Adipocyte (in vitro differentiated cells): ENCODE measurements around the gene RASEF.

Source experiments
- DNase-seq: peaks from one replicate; pipeline ENCODE4 v3.0.0-alpha.2; 2015; ENCODE audit warnings: low read depth
- H3K27me3 ChIP-seq: replicated peaks from 2 replicates; pipeline ENCODE4 v1.7.0; 2013; ENCODE audit warnings: mild to moderate bottlenecking, low read length, moderate library complexity; ENCODE audit not compliant: control insufficient read depth, insufficient read depth
- H3K36me3 ChIP-seq: 2 replicates; pipeline ENCODE4 v1.7.0; 2013; ENCODE audit warnings: low read length, mild to moderate bottlenecking, moderate library complexity; ENCODE audit not compliant: control insufficient read depth, insufficient read depth, severe bottlenecking
- H3K4me1 ChIP-seq: 2 replicates; pipeline ENCODE4 v1.7.0; 2013; ENCODE audit warnings: mild to moderate bottlenecking, low read length, moderate library complexity; ENCODE audit not compliant: control insufficient read depth, insufficient read depth
- H3K4me3 ChIP-seq: 2 replicates; pipeline ENCODE4 v1.7.0; 2013; ENCODE audit warnings: mild to moderate bottlenecking, low read length, moderate library complexity
- H3K9ac ChIP-seq: 2 replicates; pipeline ENCODE4 v1.7.0; 2013; ENCODE audit warnings: mild to moderate bottlenecking, low read length, moderate library complexity
- H3K9me3 ChIP-seq: 2 replicates; pipeline ENCODE4 v1.7.0; 2013; ENCODE audit warnings: mild to moderate bottlenecking, low read length, moderate library complexity; ENCODE audit not compliant: control insufficient read depth

Gene RASEF

GRCh38 chr9:82993856-82994605 lies 68.9 kb downstream of the RASEF start:
- no peaks in the 10 kb centered on the region for H3K27me3 ChIP-seq

GRCh38 chr9:82991671-82992070 lies 71.3 kb downstream of the RASEF start:
- no peaks in the 10 kb centered on the region for H3K36me3 ChIP-seq
- H3K27me3 ChIP-seq = no peaks in the 10 kb centered on the region
- no peaks in the 10 kb centered on the region for H3K4me1 ChIP-seq
- H3K9ac ChIP-seq = no peak overlapping the region
- H3K9me3 ChIP-seq = no peaks in the 10 kb centered on the region
- no peak for DNase-seq
- H3K4me3 ChIP-seq = no peak overlapping the region

More at GRCh38 chr9:82993856-82994605, 68.9 kb downstream of the RASEF start:
- no peaks in the 10 kb centered on the region for H3K9me3 ChIP-seq
- no peak overlapping the region for H3K4me3 ChIP-seq
- no peaks in the 10 kb centered on the region for H3K36me3 ChIP-seq
- DNase-seq = no peak
- no peak overlapping the region for H3K9ac ChIP-seq
- no peaks in the 10 kb centered on the region for H3K4me1 ChIP-seq

DNA sequence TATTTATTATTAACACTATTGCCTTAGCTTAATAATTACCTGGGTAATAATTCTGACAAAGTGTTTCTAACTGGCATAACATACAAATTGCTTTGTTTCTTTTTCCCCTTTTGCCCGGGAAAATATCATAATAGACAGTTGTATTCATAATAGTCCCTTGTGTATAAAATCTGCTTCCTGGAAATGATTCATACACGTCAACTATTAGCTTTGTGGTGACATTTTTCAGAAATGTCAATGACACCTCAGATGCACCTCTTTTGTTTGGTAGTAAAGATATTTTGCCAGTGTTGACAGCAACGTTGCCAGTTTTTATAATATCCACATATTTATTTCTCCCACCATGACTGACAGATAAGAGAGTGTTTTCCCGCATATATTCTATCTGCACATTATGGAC lies 73.0 kb downstream of the RASEF start:
- DNase-seq = no peak
- Histone ChIP-seq H3K4me3 (no peak overlapping the region), H3K36me3 (no peaks in the 10 kb centered on the region), H3K9ac (no peak overlapping the region), H3K9me3 (no peaks in the 10 kb centered on the region), H3K27me3 (no peaks in the 10 kb centered on the region), H3K4me1 (no peaks in the 10 kb centered on the region)

DNA sequence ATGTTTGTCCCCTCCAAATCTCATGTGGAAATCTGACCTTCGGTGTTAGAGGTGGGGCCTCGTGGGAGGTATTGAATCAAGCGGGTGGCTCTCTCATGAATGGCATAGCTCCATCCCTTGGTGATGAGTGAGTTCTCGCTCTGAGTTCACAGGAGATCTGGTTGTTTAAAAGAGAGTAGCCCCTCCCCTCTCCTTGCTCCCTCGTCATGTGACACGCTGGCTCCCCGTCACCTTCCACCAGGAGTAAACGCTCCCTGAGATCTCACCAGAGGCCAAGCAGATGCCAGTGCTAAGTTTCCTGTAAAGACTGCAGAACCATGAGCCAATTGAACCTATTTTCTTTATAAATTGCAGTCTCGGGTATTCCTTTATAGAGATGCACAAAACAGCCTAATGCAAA lies 74.5 kb downstream of the RASEF start:
- Histone ChIP-seq H3K4me1 (no peaks in the 10 kb centered on the region), H3K9ac (no peak overlapping the region), H3K4me3 (no peak overlapping the region), H3K27me3 (no peaks in the 10 kb centered on the region), H3K36me3 (no peaks in the 10 kb centered on the region), H3K9me3 (no peaks in the 10 kb centered on the region)
- DNase-seq = no peak

DNA sequence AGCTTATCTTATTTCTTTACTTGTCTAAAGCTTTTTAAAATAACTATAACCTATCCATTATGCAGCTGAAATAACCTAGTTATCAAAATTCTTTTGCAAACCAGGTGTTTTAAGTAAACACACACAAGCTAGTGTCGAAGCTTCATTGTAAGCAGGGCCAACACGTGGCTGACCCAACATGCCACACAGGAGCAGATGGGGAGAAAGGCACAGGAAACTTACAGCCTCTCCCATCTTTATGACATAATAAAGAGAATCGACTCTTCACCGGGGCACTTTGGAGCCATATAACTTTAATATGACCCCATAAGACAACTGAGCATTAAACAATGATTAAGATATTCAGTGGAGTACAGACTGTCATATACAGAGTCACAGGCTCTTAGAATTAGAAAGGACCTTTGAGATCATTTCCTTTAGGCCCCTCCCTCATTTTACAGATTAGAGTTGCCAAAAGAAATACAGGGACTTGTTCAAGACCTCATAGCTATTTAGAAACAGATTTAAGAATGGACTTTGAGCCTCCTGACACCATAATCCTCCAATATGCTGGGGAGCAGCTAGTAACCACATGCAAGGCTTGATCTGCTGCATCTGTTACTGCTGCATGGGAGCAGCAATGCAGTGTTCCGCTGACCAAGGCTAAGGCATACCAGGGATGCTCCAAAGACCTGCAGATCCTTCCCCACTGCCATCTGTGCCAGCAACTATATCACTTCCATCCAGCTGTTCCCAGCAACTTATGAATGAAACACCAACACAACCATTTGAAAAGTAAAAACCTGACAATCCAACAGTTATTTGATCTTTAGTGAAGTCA lies 75.4 kb downstream of the RASEF start:
- H3K4me3 ChIP-seq = no peak overlapping the region
- no peaks in the 10 kb centered on the region for H3K9me3 ChIP-seq
- H3K36me3 ChIP-seq = no peaks in the 10 kb centered on the region
- H3K4me1 ChIP-seq = no peaks in the 10 kb centered on the region
- no peak for DNase-seq
- no peak overlapping the region for H3K9ac ChIP-seq
- no peaks in the 10 kb centered on the region for H3K27me3 ChIP-seq

- Histone ChIP-seq H3K9me3 (peaks cover 6% of the 10 kb centered on the region), H3K36me3 (no peaks in the 10 kb centered on the region), H3K4me3 (no peak overlapping the region), H3K9ac (no peak overlapping the region), H3K27me3 (no peaks in the 10 kb centered on the region), H3K4me1 (no peaks in the 10 kb centered on the region)
- DNase-seq = no peak
Observed at GRCh38 chr9:82981552-82981951, 81.4 kb downstream of the RASEF start.

GRCh38 chr9:82975176-82975575 lies 87.8 kb downstream of the RASEF start:
- Histone ChIP-seq H3K9me3 (peaks cover 6% of the 10 kb centered on the region), H3K9ac (no peak overlapping the region), H3K4me1 (no peaks in the 10 kb centered on the region), H3K27me3 (no peaks in the 10 kb centered on the region), H3K36me3 (no peaks in the 10 kb centered on the region), H3K4me3 (no peak overlapping the region)
- no peak for DNase-seq

DNA sequence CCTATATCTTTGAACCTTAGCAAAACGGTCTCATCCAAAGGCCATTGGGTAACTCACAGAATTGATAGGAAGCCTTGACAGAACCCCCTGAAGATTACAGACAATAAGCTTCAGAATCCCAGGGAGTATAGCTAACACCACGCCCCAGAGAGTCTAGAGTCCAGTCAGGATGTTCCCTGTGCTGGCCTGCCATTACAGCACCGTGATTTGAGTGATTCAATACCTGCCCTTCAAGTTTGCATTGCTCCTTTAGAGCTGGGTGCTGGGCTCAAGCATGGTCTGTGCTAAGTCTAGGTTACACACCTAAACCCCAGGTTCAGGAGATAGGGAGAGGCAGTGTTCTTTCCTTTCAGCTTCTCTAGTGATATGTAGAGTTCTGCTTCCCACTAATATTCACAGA lies 90.5 kb downstream of the RASEF start:
- H3K4me1 ChIP-seq = no peaks in the 10 kb centered on the region
- peaks cover 6% of the 10 kb centered on the region for H3K9me3 ChIP-seq
- no peaks in the 10 kb centered on the region for H3K36me3 ChIP-seq
- no peak overlapping the region for H3K4me3 ChIP-seq
- no peak overlapping the region for H3K9ac ChIP-seq
- no peak for DNase-seq
- peaks cover 1% of the 10 kb centered on the region for H3K27me3 ChIP-seq

GRCh38 chr9:82970359-82970758 lies 92.6 kb downstream of the RASEF start:
- peaks cover 6% of the 10 kb centered on the region for H3K27me3 ChIP-seq
- no peaks in the 10 kb centered on the region for H3K9me3 ChIP-seq
- no peak overlapping the region for H3K9ac ChIP-seq
- no peaks in the 10 kb centered on the region for H3K4me1 ChIP-seq
- DNase-seq = no peak
- no peak overlapping the region for H3K4me3 ChIP-seq
- no peaks in the 10 kb centered on the region for H3K36me3 ChIP-seq

DNA sequence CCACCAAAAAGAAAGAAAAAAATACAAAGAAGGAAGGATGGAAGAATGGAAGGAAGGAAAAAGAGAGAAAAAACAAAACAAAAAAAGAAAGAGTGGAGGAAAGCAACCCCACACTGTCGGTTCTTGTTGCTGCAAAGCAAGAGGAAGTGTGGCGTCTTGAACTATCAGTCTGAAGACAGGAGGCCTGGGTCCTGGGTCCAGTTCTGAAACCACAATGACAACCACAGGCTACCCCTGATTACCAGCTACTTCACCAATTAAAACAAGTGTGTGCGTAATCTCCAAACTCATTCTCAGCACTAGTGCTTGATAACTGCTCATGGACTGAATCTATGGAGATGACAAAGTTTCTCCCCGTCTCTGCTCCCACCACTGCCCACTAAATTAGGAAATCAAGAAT lies 93.7 kb downstream of the RASEF start:
- H3K9ac ChIP-seq = no peak overlapping the region
- no peaks in the 10 kb centered on the region for H3K9me3 ChIP-seq
- no peak overlapping the region for H3K4me3 ChIP-seq
- peaks cover 6% of the 10 kb centered on the region for H3K27me3 ChIP-seq
- no peak for DNase-seq
- no peaks in the 10 kb centered on the region for H3K36me3 ChIP-seq
- no peaks in the 10 kb centered on the region for H3K4me1 ChIP-seq

- no peak for DNase-seq
- Histone ChIP-seq H3K4me3 (no peak overlapping the region), H3K36me3 (no peaks in the 10 kb centered on the region), H3K9me3 (no peaks in the 10 kb centered on the region), H3K27me3 (peaks cover 6% of the 10 kb centered on the region), H3K4me1 (no peaks in the 10 kb centered on the region), H3K9ac (no peak overlapping the region)
Observed at GRCh38 chr9:82968816-82969215, 94.1 kb downstream of the RASEF start.
